KBM-7 (cell line): ENCODE measurements around the gene RSRP1.
"Not testable (repeated sequence)": the region's sequence is repeated elsewhere in the genome, so short reads cannot be mapped to it uniquely, and the experiment has no call there.

Experiments used
- DNase-seq: peaks from one replicate; pipeline ENCODE4 v3.0.0-alpha.2; 2015
- in situ Hi-C: fragments of 300-500 bp; cut with MboI; formaldehyde crosslinking; loops from 2 replicates; pipeline ENCODE4 v1.14.3; 2020; ENCODE audit warnings: low sequenced_read_pairs, low pct_unique_long_range_greater_than_20kb, mixed read lengths

The RSRP1 gene

DNA sequence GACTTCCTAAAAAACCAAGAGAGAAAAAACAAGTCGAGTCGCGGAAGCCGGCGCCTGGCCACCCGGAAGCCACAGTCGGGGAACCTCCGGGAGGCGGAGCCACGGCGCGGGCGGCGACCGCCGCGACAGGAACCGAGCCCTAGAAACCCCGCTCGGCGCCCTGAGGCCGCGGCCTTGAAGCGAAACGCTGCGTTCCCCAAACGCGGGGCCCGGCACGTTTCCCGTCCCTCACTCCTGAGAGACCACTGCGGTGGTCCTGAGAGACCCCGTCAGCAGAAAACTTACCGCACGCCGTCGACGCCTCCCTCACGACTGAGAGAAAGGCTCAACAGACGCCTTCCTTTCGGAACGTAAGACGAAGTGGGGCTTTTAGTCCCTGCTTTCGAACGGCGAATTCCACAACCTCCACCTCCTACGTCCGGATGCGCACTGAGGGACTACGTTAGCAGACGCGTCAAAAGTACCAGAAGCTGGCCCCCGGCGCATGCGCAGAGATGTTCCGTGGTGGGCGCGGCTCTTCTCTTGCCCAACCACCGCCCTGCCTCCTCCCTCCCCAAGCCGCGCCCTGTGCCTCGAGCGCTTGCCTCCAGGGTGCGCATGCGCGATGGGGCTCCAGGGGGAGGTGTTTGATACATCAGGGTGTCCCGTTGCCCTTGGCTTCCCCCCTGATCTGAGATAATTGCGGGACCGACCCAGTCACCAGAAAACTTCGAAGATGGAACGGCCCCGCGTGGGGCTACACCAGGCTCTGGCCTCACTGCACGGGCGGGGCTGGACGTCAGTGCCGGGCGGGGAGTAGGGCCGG, at the start of gene RSRP1:
TSS of gene RSRP1 (minus strand) at position 431 of the 805 bp plus-strand sequence. CDS start 491 bp downstream, outside the sequence.
- in situ Hi-C loops = no loop called here
- peak; percentile 98 for DNase-seq

GRCh38 chr1:25296501-25296900, 49.2 kb upstream of the RSRP1 start:
- in situ Hi-C loops, DNase-seq: not testable (repeated sequence)

DNA sequence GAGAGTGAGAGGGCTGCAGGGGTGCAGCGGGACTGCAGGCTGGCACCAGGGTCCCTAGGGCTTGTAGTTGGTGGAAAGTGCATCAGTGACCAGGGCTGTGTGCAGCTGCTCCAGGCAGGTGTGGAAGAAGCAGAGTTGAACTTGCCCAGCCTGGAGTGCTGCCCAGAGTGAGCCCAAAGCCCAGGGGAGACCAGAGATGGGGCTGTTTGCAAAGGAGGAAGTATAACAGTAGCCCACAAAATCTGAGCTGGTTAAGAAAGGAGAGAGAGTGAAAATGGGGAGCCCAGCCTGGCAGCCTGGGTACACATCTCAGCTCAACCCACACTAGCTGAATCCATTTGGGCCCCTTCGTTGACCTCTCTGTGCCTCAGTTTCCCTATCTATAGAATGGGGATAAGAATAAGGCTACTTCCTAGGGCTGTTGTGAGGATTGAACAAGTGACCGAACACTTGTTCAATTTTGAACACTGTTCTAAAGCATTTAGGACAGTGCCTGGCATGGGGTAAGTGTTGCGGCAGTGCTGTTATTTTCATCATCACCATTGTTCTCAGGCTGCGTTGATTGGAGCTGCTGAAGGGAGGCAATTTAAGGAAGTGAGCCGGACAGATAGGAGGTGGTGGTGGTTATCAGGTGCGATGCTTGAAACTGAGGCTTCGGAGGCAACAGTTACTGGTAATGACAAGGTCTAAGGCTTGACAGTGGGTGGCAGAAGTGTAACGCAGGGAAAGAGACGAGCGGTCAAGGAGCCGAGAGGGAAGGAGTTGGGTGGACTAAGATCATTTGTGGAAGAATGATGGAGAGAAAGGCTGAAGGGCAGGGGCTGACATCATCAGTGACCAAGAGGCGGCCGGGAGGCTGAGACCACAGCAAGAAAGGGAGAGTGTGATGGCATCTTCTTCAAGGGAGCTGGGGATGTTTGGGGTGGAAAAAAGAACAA, 47.9 kb upstream of the RSRP1 start:
- DNase-seq, in situ Hi-C loops: not testable (repeated sequence)

GRCh38 chr1:25293426-25293825, 46.2 kb upstream of the RSRP1 start:
- in situ Hi-C loops, DNase-seq: not testable (repeated sequence)

GRCh38 chr1:25290043-25290442, 42.8 kb upstream of the RSRP1 start:
- DNase-seq, in situ Hi-C loops: not testable (repeated sequence)

DNA sequence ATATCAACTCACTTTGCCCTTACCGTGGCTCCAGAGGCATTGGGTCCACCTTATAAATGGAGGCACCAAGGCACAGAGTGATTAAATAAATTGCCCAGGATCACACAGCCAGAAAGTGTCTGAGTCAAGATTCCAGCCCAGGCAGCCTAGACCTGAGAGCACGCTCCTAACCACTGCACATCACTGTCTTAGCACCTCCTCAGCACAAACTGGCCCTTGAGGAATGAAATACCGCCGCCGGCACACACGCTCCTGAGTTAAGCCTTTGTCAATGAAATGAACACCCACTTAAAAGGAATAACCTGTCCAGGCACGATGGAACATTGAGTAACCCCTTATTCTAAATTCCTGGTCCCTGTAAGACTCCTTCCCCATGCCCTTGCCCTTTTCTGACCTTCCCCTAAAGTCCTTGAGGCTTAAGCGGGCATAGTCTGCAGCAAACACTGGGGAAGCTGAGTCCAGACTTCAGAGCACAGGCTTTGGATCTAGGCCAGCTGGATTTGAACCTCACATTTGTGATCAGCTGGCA, 41.4 kb upstream of the RSRP1 start:
- in situ Hi-C loops, DNase-seq: not testable (repeated sequence)

- in situ Hi-C loops, DNase-seq: not testable (repeated sequence)
Observed at GRCh38 chr1:25287164-25287563, 39.9 kb upstream of the RSRP1 start.

GRCh38 chr1:25285862-25286261, 38.6 kb upstream of the RSRP1 start:
- in situ Hi-C loops, DNase-seq: not testable (repeated sequence)

DNA sequence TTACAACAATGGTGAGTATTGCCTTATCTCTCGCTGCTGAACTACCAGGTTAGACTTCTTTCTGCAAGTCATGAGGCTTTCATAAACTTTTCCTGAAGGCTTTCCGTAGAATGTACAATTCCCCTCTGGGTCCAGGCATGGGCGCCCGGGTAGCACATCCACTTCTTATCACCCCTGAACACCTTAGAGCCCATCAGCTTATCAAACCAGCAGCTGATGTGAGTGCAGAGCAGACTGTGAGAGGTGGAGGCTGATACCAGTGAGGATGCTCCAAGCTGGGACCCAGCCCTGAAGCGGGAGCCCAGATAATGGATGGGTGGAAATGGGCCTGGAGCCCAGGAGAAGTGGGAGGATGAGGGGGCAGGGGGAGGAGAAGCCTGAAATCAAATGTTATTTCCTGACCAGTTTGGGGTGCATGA, 32.4 kb upstream of the RSRP1 start:
- in situ Hi-C loops, DNase-seq: not testable (repeated sequence)

DNA sequence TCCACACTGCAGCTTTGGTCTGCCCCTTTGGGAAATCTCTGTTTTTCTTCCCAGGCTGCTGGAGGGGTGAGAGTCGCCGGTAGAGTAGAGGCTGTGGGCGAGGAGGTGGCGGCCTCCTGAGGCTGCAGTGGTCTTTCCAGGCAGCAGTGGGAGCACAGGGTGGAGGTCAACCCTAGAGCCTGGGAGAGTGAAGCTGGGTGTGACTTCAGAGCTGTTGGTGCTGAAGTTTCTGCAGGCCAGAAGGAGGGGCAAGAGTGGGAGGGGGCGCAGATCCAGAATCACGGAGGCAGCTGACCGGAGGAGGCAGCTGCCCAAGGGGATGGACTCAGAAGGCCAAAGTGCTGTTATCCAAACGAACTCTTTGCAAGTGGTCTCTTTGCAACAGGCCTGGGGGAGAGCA, 31.5 kb upstream of the RSRP1 start:
- in situ Hi-C loops, DNase-seq: not testable (repeated sequence)

DNA sequence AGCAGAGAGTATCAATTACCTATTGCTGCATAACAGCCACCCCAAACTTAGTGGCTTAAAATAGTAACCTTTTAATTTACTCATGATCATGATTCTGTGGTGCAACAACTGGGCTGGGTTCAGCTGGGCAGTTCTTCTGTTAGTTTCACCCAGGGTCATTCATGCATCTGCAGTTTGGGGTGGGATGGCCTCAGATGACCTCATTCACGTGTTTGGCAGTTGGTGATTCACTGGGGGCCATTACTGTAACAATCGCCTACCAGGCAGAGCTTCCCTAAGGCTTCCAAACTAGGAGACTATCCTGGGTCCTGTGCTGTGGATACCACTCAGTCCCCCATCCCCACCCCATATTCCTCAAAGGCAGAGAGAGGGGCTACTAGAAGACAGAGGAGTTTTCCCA, 31.1 kb upstream of the RSRP1 start:
- in situ Hi-C loops = not testable (repeated sequence)

DNA sequence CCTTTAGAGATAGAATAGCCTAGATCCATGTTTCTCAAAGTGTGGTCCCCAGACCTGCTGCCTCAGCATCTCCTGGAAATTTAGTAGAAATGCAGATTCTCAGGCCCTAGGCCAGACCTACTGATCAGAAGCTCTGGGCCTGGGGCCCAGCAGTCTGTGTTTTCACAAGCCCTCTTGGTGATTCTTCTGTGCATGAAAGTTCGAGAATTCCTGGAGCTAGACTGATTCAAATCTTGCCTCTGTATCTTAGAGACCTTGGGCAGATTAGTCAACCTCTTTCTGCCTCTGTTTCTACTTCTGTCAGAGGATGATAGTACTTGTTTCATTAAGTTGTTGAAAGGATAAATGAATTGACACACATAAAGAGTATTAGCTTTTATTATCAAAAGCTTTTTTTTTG, 30.0 kb upstream of the RSRP1 start:
- in situ Hi-C loops, DNase-seq: not testable (repeated sequence)

More for the DNA sequence above, 31.1 kb upstream of the RSRP1 start:
- DNase-seq = not testable (repeated sequence)

DNA sequence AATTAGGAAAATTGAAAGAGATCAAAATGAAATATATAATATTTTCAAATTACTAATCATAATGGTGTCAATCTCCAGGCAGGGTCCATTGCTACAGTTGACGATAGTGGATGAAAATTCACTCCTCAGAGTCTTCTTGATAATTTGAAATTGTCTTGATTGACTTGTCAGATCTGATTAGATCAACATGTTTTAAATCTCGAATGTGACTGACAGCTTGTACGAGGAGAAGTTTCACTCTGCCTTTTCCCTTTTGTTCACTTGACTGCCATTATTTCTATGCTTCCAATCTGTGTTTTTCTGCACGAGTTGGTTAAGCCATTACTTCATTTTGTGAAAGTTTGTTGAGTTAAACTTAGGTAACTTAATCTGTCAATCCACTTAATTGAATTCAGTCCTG, 28.4 kb upstream of the RSRP1 start:
- in situ Hi-C loops, DNase-seq: not testable (repeated sequence)

DNA sequence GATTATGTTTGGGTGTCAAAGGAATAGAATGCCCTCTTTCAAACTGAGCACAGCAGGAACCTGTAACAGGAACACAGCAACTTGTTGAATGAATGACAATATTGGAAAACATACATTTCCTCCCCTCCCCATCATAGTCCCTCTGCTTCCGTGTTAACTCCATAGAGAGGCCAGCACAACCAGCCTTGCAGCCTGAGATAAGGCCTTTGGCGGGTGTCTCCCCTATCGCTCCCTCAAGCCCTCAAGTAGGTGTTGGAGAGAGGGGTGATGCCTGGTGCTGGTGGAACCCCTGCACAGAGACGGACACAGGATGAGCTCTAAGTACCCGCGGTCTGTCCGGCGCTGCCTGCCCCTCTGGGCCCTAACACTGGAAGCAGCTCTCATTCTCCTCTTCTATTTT, 25.0 kb upstream of the RSRP1 start, which contains the start of gene RHD:
TSS of gene RHD (plus strand) at position 272 of the 400 bp plus-strand sequence. CDS start at position 311, 39 bp downstream.
- DNase-seq, in situ Hi-C loops: not testable (repeated sequence)

DNA sequence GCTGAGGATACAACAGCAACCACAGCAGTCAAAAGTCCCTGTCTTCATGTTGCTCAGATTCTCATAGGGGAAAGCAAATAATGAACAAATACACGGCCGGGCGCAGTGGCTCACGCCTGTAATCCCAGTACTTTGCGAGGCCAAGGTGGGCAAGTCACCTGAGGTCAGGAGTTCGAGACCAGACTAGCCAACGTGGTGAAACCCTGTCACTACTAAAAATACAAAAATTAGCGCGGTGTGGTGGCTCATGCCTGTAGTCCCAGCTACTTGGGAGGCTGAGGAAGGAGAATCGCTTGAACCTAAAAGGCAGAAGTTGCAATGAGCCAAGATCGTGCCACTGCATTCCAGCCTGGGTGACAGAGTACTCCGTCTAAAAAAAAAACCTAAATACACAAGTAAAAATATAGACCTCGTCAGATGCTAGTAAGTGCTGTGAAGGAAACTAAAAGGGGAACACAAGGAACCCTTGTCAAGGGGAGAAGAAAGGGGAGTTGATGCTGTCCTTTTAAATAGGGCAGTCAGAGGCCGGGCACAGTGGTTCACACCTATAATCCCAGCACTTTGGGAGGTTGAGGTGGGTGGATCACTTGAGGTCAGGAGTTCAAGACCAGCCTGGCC, 21.0 kb upstream of the RSRP1 start:
- in situ Hi-C loops, DNase-seq: not testable (repeated sequence)

GRCh38 chr1:25267288-25268142, 20.3 kb upstream of the RSRP1 start:
- peak; percentile 85 for DNase-seq
- in situ Hi-C loops = not testable (repeated sequence)

GRCh38 chr1:25266554-25267287, 19.5 kb upstream of the RSRP1 start:
- peak; percentile 39 for DNase-seq
- in situ Hi-C loops = not testable (repeated sequence)
